Choroid plexus epithelial cell (primary cell): Measurements from ENCODE around the gene EIF4E1B.
A peak's percentile ranks its signal among the peaks of the same experiment; 100 is the strongest.

Experiments
- DNase-seq: peaks from one replicate; pipeline ENCODE4 v3.0.0-alpha.2; 2010; ENCODE audit warnings: low read depth
- H3K4me3 ChIP-seq: 2 replicates; pipeline ENCODE4 v1.5.1; 2011; ENCODE audit warnings: low read depth, mild to moderate bottlenecking, control low read depth, low read length, moderate library complexity
- CTCF ChIP-seq: conservative IDR thresholded peaks from 2 replicates; pipeline ENCODE4 v1.5.1; 2011; ENCODE audit warnings: low read depth, mild to moderate bottlenecking, control low read depth, inconsistent platforms, low read length, moderate library complexity

Gene EIF4E1B

GRCh38 chr5:176647030-176647842 is 16.8 kb downstream of the EIF4E1B start, which contains the start of gene TSPAN17:
TSS of gene TSPAN17 (plus strand) at chr5:176647484. CDS start at chr5:176647616, 132 bp downstream.
- TF ChIP-seq CTCF = peak; percentile 27

GRCh38 chr5:176647843-176648473 is 17.5 kb downstream of the EIF4E1B start:
- DNase-seq = peak; percentile 33
- H3K4me3 ChIP-seq = peak overlapping the region; percentile 74
- TF ChIP-seq CTCF = no peak

More at GRCh38 chr5:176647030-176647842, 16.8 kb downstream of the EIF4E1B start, which contains the start of gene TSPAN17:
- DNase-seq = peak; percentile 99
- H3K4me3 ChIP-seq = peak within 1 kb of the TSS; percentile 74

GRCh38 chr5:176648474-176649194 is 18.2 kb downstream of the EIF4E1B start:
- DNase-seq = no peak
- peak overlapping the region; percentile 74 for H3K4me3 ChIP-seq
- TF ChIP-seq CTCF = no peak

- no peak for DNase-seq
- no peak overlapping the region for H3K4me3 ChIP-seq
- TF ChIP-seq CTCF = no peak
Measured at GRCh38 chr5:176650354-176650884, 19.9 kb downstream of the EIF4E1B start.

GRCh38 chr5:176651472-176651980 is 21.1 kb downstream of the EIF4E1B start:
- DNase-seq = no peak
- TF ChIP-seq CTCF = no peak
- H3K4me3 ChIP-seq = no peak overlapping the region

GRCh38 chr5:176652136-176652535 is 21.7 kb downstream of the EIF4E1B start:
- no peak overlapping the region for H3K4me3 ChIP-seq
- DNase-seq = no peak
- no peak for TF ChIP-seq CTCF
